Spleen (tissue), 7 donors: ENCODE data around the gene PRR3.

ENCODE experiments used
- CTCF ChIP-seq, 11 experiments: fragments of 200-600 bp in 7 of 11; fragments of 450-650 bp in 4 of 11; sonication (generic) in 4 of 11; IDR thresholded peaks in 8 of 11; conservative IDR thresholded peaks in 3 of 11; 1 replicate in 7 of 11; 2 replicates in 4 of 11; pipeline versions ENCODE4 v1.4.0 to v1.8.0; 2016 to 2021; ENCODE audit warnings: antibody characterized with exemption in 11 of 11, inconsistent platforms in 4 of 11, mild to moderate bottlenecking in 1 of 11
- POLR2A ChIP-seq, 3 donors: fragments of 450-650 bp; IDR thresholded peaks; one replicate each; pipeline ENCODE4 v1.5.1; 2017; ENCODE audit warnings: antibody characterized with exemption in 3 of 3, mild to moderate bottlenecking in 1 of 3
- POLR2AphosphoS5 ChIP-seq, 3 donors: sonication (generic); formaldehyde crosslinking; IDR thresholded peaks; one replicate each; pipeline ENCODE4 v1.5.1; 2017; ENCODE audit warnings: antibody characterized with exemption in 3 of 3
- donor health status: DM: no; HTN: no; CAD: no; lungs with moderate emphysema.
- donor health status: DM: no; HTN: no; CAD: no.
- donor health status: DM: no; HTN: no; CAD: no.

GRCh38 chr6:30590509-30590908 is 33.4 kb downstream of the PRR3 start:
- TF ChIP-seq CTCF (IDR thresholded peaks at IDR 0.05 in 8 of 11, conservative IDR thresholded peaks at IDR 0.05 in 3 of 11) (no peak), POLR2A (IDR thresholded peaks at IDR 0.05) (no peak), POLR2AphosphoS5 (IDR thresholded peaks at IDR 0.05) (no peak)
